CD4-positive, alpha-beta T cell treated with Interleukin-15 for 4 hours (primary cell): ENCODE results near the gene NSMCE4A.
"Not testable (repeated sequence)": the region's sequence is repeated elsewhere in the genome, so short reads cannot be mapped to it uniquely, and the experiment has no call there.

ENCODE experiments used
- DNase-seq: peaks from one replicate; pipeline ENCODE4 v3.0.0-alpha.2; 2020; ENCODE audit warnings: low spot score

The NSMCE4A gene

DNA sequence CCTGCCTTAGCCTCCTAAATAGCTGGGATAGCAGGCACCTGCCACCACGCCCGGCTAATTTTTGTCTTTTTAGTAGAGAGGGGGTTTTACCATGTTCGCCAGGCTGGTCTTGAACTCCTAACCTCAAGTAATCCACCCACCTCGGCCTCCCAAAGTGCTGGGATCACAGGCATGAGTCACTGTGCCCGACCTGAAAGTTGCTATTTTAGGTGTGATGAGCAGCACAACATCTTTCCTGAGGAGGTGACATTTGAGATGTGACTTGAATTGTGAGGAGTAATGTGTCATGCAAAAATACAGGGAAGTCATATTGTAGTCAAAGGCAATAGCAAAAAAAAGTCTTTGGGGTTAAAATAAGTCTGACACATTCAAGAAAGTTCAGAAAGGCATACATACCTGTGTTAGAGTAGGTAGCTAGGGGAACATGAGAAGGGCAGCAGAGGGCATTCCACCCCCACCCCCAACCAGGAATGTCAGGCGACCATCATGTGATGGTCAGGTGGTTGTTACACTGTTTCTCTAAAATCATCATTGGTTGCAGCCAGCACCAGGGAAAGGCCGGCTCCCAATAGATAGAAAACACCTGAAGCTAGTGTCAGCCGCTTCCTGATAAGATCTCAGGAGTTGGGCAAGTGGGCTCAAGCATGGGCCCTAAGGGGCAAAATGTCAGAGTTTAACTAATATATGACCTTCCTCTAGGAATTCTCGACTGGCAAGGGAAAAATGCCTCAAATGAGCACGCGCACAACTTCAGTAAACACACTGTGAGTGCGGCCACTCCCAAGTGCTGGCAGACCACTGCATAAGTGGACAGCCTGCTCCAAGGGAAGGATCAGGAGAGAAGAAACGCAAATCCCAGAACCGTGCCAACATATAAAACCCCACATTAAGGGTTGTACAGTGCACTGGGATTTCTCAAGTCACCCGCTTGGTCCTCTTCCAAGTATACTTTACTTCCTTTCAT lies 13.6 kb upstream of the NSMCE4A start, which contains the start of gene TACC2:
Gene TACC2 (plus strand): TSS at position 803 of the 964 bp plus-strand sequence. CDS start 32,819 bp downstream, outside the sequence.
- no peak for DNase-seq

DNA sequence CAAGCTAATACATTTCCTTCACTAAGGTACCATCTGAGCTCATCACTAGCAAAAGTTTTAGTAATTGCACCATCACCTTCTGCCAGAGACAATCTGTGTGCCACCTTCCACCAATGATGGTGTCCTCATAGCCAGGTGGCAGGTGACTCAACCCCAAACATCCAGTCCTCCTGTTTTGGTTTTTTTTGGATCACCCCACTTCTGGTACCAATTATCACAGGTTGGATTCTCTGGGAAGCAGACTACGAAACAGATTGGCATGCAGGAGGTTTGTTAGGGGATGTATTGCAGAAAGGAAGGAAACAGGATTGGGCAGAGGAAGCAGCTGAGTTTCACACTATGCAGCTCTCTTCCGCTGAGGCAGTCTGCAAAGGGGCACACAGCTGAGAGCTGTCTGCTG lies 9.4 kb upstream of the NSMCE4A start:
- DNase-seq: no peak

DNA sequence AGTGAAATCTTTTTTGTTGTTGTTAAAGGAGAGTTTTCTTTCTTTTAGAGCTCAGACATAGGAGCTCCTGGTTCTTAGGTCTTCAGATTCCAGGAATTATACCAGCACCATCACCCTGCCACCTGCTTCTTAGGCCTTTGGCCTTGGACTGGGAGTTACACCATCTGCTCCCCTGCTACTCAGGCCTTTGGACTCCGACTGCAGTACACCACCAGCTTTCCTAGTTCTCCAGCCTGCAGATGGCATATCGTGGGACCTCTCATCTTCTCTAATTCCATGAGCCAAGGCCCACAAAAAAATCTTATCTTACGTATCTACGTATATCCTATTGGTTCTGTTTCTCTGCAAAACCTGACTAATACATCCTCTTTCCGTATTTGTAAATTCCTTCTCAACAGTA lies 8.8 kb upstream of the NSMCE4A start:
- no peak for DNase-seq

DNA sequence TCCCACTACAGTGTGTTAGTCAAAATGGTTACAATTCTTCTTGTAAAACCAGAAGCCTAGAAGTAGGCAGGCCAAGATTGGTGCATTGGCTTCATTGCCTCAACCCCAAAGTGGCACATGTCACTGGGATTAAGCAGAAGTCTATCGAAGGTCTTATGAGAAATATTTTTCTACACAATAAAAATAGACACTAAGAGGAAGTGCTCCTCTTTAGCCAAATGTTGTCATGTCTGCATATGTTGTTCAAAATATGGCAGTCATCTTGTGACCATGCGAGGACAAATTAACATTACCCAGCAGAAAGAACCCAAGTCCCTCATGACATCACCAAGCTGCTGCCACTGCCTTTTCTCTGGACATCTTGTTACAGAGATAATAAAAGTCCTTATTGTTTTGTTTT lies 6.3 kb upstream of the NSMCE4A start:
- DNase-seq: no peak

DNA sequence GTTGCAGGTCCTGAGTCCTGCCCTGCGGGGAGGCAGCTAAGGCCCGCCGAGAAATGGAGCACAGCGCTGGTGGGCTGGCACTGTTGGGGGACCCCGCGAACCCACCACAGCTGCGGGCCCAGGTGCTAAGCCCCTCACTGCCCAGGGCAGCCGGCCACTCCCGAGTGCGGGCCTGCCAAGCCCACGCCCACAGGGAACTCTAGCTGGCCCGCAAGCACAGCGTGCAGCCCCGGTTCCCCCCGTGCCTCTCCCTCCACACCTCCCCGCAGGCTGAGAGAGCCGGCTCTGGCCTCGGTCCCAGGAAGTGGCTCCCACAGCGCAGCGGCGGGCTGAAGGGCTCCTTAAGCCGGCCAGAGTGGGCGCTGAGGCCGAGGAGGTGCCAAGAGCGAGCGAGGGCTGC lies 3.5 kb upstream of the NSMCE4A start:
- no peak for DNase-seq

DNA sequence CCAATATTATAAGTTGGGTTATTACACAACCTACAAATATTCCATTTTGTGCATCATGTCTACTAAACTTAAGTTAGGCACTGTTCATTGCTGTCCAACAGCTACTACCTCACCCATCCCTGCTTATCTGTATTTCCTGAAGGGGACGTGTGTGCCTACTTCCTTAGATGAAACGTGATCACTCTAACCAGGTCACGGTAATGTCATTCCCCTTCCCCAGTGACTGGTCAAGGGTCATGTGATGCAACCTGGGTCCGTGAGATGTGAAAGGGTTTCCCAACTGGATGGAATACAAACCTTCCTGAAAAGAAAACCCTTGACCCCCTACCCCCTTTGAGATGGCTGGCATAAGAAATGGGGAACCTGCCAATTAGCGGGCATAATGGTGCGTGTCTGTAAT lies 1.6 kb upstream of the NSMCE4A start:
- DNase-seq: no peak

DNA sequence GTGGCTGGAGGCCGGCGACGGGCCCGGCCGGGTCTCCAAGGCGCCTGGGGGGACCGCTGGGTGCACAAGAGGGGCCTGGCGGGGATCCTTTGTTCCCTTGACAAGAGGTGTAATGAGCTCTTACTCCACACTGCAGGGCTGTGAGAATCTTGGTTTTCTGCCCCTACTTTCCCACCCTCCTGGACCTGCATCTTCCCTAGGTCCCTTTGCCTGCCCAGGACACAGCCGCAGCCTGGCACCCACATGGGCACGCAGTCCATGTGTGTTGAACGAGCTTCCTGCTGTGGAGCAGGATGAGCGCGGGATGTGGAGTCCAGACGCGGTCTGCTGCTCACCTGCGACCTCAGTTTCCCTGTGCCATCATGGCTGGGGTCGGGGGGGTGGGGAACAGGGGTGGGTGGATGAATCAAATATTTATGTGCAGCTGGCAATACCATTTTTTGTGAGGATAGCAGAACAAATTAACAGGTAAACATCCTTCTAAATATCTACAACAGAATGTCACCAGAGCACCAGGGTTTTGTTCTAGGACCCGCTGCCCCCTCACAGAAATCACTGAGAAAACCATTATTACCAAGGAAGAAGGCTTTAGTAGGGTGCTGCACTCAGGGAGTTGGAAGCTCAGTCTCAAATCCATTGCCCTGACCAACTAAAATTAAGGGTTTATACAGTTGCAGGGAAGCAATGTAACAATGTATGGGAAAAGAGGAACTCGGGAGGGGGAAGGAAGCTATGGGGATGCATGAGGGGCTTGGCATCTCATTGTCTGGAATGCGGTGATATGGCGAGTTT lies 474 bp upstream of the NSMCE4A start:
- DNase-seq: no peak

DNA sequence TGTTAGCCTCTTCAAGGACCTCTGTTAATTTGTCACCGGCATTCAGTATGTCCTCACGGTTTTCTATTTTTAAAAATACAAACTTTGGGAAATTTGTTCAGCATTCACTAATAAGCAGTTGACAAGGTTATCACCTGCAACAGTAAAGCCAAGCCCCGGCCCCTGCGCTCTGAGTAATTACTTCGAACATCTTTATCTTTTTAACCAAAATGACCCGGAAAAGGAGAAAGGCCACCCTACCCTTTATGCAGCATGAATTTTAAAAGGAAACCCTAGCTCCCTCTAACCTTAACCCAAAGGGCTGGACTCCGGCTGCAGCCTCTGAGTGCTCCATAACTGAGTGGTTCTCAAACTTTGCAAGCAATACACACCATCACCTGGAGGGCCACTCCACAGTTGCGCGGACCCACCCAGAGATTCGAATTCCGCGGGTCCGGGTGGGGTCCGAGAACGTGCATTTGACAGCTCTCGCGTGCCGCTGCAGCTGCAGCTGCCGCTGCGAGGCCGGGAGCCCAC lies 940 bp downstream of the NSMCE4A start:
- DNase-seq: no peak

DNA sequence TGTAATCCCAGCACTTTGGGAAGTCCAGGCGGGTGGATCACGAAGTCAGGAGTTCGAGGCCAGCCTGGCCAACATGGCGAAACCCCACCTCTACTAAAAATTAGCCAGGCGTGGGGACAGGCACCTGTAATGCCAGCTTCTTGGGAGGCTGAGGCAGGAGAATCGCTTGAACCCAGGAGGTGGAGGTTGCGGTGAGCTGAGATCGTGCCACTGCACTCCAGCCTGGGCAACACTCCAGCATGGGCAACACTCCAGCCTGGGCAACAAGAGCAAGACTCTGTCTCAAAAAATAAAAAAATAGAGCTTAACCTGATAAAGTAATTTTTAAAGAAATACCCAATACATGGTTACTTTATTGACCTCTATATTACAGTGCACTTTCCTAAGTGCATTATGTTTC lies 5.9 kb downstream of the NSMCE4A start:
- DNase-seq: not testable (repeated sequence)

DNA sequence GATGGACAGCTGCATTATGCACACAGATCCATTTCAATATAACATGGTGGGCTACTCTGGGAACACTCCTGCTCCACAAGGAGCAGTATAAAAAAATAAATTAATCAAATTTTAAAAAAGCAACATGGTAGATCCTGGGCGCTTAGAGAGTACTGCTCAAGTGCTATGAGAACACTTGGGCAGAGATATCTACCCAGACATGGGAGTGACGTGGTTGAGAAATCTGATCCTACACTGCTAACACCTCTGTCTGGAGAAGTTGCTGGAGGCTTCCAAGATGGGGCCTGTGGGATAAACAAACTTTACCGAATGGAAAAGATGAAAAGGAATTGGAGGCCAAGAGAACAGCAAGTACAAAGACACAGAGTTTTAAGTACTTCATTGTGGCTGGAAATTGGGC lies 9.0 kb downstream of the NSMCE4A start:
- DNase-seq: no peak

DNA sequence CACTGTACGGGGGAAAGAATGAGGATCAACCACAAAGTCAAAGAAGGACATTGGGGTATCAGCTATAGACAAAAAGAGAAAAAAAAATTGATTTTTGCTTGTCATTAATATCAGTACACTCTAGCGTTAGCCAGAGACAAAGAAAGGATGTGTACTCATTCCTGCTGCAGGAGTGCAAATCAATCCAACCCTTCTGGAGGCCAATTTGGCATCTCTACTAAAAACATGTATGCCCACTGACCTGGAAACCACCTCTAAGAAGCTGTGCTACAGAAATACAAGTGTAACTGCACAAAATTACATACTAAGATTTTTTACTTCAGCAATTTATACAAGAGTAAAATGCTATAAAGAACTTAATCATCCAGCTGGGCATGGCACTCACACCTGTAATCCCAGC lies 13.6 kb downstream of the NSMCE4A start:
- DNase-seq: no peak

DNA sequence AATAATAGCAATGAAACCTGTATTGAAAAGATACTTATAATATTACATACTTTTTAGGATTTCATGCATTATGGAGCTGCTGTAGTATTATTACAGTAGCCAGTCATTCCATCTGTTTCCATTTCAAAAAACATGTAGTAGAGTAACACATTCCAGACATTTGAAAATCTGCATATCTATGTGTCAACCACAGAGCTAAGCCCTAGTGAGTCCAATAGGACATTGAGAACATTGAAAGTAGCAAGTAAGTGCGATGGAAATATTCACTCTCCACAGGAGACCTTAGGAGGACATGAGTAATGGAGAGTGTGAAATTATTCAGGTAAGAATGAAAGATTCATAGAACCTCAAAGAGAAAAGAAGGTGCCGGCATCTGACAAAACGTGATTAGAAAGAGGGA lies 15.3 kb downstream of the NSMCE4A start:
- DNase-seq: no peak

DNA sequence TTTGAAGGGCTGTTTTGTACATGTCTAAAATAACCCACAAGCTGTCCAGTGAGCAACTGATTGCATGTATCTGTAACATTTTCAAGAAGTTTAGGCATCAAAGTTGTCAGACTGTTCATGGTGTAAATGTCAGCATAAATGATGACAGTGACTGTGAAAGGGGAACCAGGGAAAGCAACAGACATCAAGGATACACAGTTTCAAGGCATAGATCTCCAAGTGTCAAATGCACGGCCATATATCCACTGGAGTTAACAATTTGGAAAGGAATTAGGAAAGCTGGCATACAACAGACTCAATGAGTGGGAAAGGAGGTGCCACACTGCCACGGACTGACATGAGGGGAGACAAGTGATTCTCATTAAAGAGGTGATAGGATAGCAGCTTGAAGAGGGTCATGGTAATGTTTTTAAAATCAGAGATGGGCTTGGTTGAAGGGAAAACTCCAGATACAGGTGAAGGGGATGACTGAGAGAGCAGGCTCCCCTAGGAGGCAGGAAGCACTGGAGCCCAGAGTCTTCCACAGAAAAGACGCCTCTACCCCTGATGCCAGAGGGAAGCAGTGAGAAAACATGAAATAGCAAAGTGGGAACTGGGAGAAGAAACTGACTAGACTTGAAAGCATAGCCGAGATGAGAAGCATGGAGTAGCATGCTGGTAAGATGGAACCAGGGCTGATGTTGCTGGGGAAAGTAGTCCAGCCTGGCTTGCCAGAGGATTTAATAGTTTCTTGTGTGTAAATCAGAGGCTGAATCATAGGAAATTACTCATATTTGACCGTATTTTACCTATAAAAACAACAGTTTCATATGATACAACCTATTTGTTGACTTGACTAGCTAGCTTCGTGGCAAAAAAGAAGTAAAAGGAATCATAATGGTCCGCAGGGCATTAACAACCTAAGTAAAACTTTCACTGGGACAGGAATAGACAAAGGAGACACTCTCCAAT lies 18.6 kb downstream of the NSMCE4A start:
- DNase-seq: no peak

DNA sequence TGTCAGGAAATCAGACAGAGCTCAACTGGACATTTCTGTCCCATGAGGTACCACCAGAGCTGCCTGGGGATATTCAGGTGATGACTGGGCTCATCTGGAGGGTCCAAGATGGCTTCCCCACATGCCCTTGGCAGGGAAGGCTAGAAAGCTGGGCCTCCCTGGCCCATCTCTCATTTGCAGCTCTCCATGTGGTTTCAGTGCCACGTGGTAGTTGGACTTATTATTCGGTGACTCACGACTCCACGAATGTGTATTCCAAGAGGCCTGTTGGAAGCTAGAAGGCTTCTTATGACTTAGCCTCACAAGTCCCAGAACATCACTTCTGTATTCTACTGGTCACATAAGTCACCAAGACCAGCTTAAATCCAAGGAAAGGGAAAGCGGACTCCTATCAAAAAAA lies 22.8 kb downstream of the NSMCE4A start:
- DNase-seq: no peak

DNA sequence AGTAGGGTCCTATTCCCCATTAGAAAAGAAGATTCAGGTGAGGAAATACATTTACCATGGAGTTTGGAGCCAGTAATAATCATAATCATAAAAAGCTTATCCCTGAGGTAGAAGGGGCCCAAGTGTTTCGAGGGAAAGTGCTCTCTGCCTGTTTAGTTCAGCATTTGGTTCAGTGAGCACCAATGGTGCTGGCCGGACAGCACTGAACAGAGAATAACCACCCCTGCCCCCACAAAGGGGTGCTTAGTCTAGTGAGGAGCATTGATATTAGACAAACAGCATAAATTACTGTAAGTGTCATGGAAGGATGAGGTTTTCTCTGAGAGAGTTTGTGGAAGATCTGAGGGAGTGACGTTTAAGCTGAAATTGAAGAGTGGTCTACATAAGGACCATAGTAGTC lies 25.6 kb downstream of the NSMCE4A start:
- no peak for DNase-seq

DNA sequence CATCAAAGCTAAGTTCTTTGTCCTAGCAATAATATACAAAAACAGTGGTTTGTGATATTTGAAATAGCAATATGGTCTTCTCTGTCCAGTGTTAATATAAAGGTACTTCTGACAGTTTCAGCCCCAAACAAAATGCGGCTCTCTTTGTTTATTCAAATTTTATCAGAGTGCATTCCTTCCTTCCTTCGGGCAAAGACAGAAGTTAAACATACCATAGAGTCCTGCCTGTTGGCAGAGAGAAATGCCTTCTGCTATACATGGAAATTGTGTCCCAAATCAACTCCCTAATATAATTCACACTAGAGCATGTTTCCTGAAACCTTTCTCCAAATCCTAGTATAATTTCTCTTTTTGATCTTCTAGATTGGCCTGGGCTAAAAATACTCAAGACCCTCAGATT lies 26.0 kb downstream of the NSMCE4A start:
- no peak for DNase-seq

DNA sequence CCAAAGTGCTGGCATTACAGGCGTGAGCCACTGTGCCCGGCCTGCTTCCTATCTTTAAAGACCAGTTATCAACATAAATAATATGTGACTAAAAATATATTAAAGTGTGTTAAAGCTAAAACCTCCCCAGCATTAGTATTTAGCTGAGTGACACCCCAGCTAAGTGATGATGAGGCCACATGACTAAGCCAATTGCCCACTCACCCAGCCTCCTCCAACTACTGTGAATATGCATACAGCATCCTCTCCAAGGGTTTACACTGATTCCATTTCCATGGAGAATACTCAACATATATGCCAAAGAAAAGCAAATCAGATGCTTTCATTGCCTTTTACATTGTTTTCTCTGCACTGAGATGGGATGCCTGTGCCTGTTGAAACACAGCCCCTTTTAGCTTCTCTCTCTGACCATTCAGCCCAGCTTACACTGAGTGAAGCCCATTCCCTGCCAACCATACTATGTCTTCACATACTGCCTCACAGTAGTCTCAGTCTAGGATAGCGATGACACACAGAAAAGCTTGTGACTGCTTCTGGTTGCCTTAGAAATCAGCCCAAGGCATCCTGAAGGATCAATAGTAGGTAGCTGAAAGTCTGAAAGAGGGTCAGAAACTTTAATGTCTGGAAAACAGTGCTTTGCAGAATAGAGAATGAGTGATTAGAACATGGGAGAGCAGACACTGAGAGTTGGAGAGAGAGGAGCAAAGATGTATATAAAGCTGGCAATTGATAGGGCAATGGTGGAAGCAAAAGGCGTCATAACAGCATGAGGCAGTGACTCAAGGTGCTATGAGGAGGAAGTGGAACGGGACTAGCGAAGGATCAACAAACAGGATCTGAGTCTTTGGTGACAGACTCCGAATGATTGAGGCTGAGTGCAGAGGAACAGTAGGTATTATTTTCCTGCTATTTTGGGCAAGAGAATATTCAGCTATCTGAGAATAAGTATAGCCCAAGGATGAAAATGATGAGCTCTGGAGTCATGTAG lies 27.4 kb downstream of the NSMCE4A start:
- no peak for DNase-seq

DNA sequence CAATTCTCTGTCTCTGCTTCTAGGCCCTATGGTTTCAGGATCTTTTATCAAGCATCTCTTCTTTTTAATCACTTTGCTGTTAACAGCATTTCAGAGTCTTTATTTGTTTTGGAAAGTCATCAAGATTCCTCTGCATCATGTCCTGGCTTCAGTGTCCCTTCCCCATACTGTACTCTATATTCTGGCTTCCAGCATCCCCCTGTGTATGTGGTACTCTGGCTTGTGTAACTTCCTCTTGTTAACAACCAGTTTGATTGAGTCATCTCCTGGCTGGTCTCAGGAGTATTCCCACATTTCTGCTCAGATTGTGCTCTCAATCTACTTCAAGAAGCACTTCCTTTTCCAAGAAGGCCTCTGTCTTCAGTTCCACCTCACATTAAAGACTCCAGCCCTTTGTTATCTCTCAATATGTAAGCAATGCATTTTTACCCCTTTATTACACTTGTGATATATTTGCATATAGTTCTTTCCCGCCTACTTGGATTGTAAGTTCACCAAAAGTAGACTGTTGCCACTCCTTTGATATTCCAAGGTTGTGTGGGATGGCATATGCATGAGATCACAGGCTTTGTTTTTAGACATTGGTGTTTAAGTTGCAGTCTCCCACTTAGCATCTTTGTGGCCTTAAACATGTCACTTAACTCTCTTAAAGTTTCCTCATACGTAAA lies 32.1 kb downstream of the NSMCE4A start:
- no peak for DNase-seq

DNA sequence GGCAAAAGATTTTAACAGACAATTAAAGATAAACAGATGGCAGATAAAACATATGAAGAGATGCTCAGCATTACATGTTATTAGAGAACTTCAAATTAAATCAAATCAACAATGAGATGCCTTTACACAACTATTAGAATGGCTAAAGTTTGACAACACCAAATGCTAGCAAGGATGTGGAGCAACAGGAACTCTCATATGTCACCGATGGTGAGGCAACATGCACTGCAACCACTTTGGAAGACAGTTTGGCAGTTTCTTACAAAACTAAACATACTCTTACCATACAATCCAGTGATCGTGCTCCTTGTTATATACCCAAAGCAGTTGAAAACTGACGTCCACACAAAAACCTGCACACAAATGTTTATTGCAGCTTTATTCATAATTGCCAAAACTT lies 33.5 kb downstream of the NSMCE4A start:
- no peak for DNase-seq

DNA sequence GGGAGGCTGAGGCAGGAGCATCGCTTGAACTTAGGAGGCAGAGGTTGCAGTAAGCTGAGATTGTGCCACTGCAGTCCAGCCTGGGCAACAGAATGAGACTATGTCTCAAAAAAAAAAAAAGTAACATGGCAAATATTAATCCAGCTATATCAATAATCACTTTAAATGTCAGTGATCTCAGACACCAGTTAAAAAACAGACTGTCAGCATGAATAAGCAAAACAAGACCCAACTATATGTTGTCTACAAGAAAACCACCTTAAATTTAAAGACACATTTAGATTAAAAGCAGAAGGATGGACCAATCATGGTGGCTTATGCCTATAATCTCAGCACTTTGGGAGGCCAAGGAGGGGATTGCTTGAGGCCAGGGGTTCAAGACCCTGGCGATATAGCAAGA lies 38.7 kb downstream of the NSMCE4A start:
- DNase-seq: no peak
